HL-60 (cell line): Measurements from ENCODE around the gene FZR1.

Source experiments
- DNase-seq, 2 experiments: peaks; one replicate each; pipeline ENCODE4 v3.0.0-alpha.2; 2010 to 2020; ENCODE audit warnings: low read depth in 1 of 2, low spot score in 1 of 2
- H3K27ac ChIP-seq: fragments of 250-450 bp; sonication (Bioruptor Pico); replicated peaks from 2 replicates; pipeline ENCODE4 v1.5.1; 2020; ENCODE audit warnings: mild to moderate bottlenecking, moderate library complexity
- H3K27me3 ChIP-seq: fragments of 250-450 bp; sonication (Bioruptor Pico); 2 replicates; pipeline ENCODE4 v1.5.1; 2021; ENCODE audit warnings: mild to moderate bottlenecking, moderate library complexity; ENCODE audit not compliant: insufficient read depth, poor library complexity, severe bottlenecking
- H3K4me3 ChIP-seq: replicated peaks from 2 replicates; pipeline ENCODE4 v1.5.1; 2011; ENCODE audit warnings: mild to moderate bottlenecking, control low read depth, low read length; ENCODE audit not compliant: insufficient read depth
- GABPA ChIP-seq: IDR thresholded peaks from 2 replicates; pipeline ENCODE4 v1.6.1; 2012; ENCODE audit warnings: low read depth
- POLR2AphosphoS5 ChIP-seq: IDR thresholded peaks from 2 replicates; pipeline ENCODE4 v1.6.1; 2012; ENCODE audit warnings: low read depth
- SPI1 ChIP-seq: IDR thresholded peaks from 2 replicates; pipeline ENCODE4 v1.6.1; 2012; ENCODE audit warnings: low read depth, mild to moderate bottlenecking, borderline replicate concordance
- TF ChIP-seq, protein P1 (sequence below): IDR thresholded peaks from one replicate; pipeline ENCODE4 v1.5.1; 2011; ENCODE audit warnings: low read length, control low read depth, inconsistent platforms; ENCODE audit not compliant: insufficient read depth
- TF ChIP-seq, protein P2 (sequence below): IDR thresholded peaks from 2 replicates; pipeline ENCODE4 v1.6.1; 2012; ENCODE audit warnings: low read depth; ENCODE audit not compliant: insufficient replicate concordance

Gene FZR1

GRCh38 chr19:3521104-3521445 lies 15.0 kb downstream of the FZR1 start:
- H3K4me3 ChIP-seq: no peak overlapping the region
- no peak for TF ChIP-seq POLR2AphosphoS5
- no peak for DNase-seq
- H3K27ac ChIP-seq: no peak overlapping the region
- no peaks in the 10 kb centered on the region for H3K27me3 ChIP-seq

DNA sequence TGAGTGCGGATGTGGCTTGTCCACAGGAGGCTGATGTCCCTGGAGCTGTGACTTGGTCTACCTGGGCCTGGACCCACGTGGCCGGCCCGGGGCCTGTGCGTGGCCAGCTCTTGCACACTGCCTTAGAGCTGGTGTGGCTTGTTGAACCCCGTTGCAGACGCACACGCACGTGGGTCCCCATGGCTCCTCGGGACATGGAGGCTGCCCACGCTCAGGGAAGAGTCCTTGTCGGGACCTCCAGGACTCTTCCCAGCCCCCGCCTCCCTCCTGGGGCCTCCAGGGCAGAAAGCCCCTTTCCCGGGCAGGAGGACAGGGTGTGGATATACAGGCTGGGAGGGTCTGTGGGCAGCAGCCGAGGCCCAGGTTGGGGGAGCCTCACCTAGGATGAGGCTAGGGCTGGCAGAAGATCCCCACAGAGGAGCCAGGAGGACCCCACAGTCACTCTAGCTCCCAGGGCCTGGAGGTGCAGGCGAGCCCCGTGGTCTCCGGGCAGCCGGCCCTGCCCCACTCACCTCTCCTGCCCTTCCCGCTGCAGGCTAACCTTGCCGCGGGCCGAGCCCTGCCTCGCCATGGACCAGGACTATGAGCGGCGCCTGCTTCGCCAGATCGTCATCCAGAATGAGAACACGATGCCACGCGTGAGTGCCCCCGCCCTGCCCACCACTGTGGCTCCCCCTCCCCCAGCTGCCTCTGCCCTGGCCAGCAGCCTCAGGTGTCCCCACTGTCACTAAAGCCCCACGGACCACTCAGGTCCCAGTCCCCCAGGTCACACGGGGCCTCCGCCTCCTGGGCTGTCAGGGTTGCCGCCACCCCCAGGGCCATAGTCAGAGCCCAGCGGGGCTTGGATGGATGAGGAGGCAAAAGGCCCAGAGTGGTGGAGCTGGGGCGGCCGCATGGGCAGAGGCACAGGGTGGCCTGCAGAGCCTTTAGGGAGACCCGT lies 16.6 kb downstream of the FZR1 start:
- Histone ChIP-seq H3K27ac (no peak overlapping the region), H3K4me3 (no peak overlapping the region), H3K27me3 (no peaks in the 10 kb centered on the region)
- no peak for DNase-seq
- no peak for TF ChIP-seq POLR2AphosphoS5
- TF ChIP-seq, protein P1, sequence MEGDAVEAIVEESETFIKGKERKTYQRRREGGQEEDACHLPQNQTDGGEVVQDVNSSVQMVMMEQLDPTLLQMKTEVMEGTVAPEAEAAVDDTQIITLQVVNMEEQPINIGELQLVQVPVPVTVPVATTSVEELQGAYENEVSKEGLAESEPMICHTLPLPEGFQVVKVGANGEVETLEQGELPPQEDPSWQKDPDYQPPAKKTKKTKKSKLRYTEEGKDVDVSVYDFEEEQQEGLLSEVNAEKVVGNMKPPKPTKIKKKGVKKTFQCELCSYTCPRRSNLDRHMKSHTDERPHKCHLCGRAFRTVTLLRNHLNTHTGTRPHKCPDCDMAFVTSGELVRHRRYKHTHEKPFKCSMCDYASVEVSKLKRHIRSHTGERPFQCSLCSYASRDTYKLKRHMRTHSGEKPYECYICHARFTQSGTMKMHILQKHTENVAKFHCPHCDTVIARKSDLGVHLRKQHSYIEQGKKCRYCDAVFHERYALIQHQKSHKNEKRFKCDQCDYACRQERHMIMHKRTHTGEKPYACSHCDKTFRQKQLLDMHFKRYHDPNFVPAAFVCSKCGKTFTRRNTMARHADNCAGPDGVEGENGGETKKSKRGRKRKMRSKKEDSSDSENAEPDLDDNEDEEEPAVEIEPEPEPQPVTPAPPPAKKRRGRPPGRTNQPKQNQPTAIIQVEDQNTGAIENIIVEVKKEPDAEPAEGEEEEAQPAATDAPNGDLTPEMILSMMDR: no peak
- TF ChIP-seq, protein P2, sequence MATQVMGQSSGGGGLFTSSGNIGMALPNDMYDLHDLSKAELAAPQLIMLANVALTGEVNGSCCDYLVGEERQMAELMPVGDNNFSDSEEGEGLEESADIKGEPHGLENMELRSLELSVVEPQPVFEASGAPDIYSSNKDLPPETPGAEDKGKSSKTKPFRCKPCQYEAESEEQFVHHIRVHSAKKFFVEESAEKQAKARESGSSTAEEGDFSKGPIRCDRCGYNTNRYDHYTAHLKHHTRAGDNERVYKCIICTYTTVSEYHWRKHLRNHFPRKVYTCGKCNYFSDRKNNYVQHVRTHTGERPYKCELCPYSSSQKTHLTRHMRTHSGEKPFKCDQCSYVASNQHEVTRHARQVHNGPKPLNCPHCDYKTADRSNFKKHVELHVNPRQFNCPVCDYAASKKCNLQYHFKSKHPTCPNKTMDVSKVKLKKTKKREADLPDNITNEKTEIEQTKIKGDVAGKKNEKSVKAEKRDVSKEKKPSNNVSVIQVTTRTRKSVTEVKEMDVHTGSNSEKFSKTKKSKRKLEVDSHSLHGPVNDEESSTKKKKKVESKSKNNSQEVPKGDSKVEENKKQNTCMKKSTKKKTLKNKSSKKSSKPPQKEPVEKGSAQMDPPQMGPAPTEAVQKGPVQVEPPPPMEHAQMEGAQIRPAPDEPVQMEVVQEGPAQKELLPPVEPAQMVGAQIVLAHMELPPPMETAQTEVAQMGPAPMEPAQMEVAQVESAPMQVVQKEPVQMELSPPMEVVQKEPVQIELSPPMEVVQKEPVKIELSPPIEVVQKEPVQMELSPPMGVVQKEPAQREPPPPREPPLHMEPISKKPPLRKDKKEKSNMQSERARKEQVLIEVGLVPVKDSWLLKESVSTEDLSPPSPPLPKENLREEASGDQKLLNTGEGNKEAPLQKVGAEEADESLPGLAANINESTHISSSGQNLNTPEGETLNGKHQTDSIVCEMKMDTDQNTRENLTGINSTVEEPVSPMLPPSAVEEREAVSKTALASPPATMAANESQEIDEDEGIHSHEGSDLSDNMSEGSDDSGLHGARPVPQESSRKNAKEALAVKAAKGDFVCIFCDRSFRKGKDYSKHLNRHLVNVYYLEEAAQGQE: no peak
- no peak for TF ChIP-seq GABPA
- TF ChIP-seq SPI1: no peak

GRCh38 chr19:3523361-3524077 lies 17.4 kb downstream of the FZR1 start:
- TF ChIP-seq, protein P1: no peak
- TF ChIP-seq POLR2AphosphoS5 (no peak), SPI1 (no peak)
- no peak for DNase-seq
- no peaks in the 10 kb centered on the region for H3K27me3 ChIP-seq
- H3K4me3 ChIP-seq: no peak overlapping the region
- no peak overlapping the region for H3K27ac ChIP-seq

DNA sequence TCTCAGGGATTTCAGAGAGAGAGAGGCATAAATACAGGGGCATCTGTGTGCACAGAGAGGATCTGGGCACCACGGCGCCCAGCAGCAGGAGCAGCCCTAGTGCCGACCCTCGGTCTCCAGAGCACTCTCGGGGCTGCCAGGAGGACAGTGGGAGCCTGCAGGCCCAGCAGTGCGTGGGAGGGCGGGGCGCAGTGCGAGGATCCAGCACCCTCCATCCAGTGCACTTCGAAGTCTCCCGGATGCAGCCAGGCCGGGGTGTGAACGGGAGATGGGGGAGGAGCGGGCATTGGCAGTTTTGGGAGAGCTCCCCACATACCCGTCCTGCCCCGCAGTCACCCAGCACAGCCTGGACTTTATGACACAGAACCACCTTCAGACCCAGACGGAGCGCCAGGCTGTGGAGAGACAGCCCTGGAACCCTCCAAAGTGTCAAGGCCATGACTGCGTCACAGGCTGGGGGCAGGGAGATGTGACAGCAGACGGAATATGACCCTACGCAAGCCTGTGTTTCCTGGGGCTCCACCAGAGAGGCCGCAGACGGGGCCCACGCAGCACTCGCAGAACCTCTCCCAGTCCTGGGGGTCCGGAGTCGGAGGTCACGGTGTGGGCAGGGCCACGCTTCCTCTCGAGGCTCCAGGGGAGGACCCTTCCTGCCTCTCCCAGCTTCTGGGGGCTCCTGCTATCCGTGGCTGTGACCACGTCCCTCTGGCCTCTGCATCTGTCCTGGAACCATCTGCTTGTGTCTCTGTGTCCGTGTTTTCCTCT lies 18.1 kb downstream of the FZR1 start:
- no peak for DNase-seq
- H3K27me3 ChIP-seq: no peaks in the 10 kb centered on the region
- H3K4me3 ChIP-seq: no peak overlapping the region
- TF ChIP-seq SPI1 (no peak), POLR2AphosphoS5 (no peak), GABPA (no peak)
- TF ChIP-seq, protein P2: no peak
- TF ChIP-seq, protein P1: no peak
- H3K27ac ChIP-seq: no peak overlapping the region
